HG03457 (cell line): ENCODE data around the gene AATK.

ENCODE experiments used
- ATAC-seq: cut with Tn5 transposase; IDR thresholded peaks from one replicate; pipeline ENCODE4 v1.9.1; 2021; ENCODE audit warnings: moderate number of reproducible peaks; ENCODE audit not compliant: unreplicated experiment

The AATK gene

DNA sequence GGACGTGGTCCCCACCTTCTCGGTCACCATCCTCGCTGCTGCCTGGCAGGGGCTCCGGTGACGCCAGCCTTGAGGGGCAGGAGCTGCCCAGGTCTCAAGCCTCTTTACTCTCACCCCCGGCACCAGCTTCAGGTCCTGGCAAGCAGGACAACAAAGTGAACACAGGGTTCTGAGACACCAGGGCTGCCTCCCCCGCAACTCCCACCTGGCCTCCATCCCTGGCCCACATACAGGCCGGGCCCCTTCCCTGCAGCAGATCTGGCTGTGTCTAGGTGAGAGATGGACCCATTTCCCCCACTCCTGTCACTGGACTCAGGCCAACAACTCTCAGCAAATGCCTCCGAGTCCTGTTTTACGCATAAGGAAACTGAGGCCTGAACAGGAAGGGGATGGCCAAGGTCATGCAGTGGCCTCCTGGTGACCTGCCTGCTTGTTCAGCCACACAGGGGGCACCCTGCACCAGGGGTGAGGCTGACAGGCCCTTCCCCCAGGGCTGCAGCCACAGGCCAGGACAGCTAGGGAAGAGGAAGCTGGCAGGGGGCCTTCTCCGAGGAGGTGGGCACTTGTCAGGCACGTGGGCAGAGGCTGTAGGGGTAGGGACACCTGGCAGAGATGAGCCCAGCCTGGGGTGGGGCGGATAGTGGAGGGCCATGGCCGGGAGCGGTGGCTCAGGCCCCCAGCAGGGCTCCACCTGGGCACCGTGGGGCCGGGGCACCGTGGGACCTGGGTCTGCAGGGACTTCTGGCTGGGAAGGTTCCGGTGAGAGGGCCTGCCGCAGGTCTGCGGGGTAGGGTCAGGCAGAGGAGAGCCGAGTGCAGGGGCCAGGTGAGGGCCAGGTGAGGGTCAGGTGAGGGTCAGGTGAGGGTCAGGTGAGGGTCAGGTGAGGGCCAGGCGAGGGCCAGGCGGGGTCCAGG lies 47.5 kb downstream of the AATK start:
- ATAC-seq: no peak

DNA sequence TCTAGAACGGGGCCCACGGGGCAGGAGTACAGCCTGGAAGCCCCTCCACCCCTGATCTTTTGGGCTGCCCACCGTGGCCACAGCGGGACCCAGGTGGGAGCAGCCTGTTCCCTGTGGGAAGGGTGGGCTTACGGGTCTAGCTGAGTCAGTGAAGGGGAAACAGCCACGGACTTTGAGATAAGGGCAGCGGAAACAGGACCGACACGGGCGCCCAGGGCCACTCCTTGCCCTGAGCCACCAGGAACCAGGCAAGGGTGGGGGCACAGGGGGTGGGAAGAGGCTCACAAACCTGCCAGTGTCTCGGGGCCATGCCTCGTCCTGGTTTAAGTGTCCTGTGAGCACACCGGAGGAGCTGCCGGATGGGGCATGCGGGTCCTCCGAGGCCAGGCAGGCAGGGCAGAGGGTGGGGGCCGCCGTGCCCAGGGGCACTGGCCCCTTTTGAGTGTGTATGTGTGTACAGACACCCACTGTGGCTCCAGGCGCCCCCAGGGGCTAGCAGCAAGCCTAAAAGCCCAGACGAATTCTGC lies 48.3 kb downstream of the AATK start:
- ATAC-seq: no peak

DNA sequence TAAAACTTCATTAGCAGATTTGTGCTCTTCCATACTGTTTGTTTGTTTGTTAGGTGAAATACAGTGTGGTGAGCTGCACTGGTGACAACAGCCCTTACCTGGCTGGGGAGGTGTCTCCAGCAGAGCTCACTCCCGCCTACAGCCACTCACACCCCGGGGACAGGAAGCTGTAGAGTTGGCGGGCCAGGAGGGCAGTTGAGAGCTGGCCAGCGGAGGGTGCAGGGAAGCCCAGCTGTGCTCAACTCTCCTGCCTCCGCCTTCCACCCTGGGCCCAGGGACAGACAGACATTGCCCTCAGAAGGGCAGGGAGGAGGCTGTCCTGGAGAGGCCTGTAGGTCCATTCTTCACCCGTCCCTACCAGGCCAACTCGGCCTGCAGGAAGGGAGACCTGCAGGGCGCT lies 49.3 kb downstream of the AATK start:
- ATAC-seq: no peak

DNA sequence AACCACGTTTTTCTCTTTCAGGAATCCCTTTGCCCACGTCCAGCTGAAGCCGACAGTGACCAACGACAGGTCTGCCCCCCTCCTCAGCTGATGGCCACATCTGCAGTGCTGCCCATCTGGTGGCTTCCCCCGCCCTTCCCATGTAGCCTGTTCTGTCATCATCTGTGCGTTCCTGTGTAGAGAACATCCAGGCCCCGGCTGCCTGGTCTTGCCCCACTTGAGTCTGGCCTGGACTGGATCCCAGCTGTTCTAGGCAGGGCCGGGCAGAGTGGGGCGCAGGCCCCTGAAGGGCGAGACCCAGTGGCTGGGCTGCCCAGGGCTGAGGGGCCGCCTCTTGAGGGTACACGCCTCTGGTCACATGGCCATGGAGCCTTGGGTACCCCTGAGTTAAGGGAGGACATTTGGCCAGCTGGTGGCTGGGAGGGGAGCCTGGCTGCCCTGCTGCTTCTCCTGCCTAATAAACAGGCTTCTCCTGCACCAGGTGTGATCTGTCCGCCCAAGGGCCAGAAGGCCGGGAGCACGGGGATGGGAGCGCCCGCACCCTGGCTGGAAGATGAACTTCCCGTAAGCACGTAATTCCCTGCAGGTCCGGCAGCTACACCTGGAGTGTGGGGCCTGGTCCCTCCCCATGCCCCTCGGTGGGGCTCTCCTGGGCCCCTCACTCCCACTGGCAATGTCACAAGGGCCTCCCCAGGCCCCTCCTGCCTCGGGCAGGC lies 50.1 kb downstream of the AATK start:
- no peak for ATAC-seq

DNA sequence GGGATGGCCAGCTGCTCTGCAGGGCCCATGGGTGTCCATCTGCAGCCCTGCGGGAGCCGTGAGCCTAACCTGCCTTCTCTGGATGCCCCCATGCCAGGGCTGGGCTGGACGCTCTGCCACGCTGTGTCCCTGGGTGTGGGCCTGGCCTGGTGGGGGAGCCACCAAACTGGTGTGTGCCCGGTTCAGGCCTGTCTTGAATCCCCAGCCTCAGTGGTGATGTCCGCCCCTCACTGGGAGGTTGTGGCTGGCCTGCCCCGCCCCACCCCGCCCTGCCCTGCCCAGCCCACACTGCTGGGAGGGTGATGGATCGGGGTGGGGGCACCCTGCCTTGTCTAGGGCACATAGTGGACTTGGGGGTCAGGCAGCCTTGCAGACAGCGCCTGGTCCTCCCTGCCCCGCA lies 50.8 kb downstream of the AATK start:
- ATAC-seq: no peak

DNA sequence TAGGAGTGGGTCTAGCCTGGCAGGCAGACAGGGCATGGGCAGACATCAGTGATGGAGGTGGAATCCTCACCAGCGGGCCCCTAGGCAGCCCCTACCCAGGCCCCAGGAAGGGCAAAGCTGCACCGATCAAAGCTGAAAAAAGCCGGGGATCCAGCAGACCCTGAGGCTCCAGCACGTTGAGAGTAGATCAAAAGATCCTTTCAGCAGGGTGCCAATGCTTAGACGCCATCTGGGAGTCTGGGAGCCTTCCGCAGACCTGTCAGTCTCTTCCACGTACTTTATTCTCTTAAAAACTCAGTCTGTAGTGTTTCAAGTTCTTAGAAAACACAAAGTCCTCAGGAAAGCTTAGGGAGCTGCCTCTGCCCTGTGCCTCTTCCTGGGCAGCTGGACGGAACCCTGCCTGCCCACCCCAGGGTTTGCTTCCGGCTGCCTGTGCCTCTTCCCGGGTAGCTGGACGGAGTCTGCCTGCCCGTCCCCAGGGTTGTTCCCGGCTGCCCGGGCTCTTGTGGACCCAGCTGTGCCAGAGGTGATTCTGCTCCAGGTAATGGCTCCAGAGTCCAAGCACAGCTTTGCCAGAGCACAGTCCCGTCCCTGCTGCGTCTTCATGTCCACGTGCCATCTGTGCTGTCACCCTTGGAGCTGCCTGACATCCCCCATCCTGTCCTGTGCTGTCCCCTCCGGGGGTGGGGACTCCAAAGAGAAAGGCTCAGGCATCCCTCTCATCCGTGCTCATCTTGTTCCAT lies 51.5 kb downstream of the AATK start:
- ATAC-seq: no peak

DNA sequence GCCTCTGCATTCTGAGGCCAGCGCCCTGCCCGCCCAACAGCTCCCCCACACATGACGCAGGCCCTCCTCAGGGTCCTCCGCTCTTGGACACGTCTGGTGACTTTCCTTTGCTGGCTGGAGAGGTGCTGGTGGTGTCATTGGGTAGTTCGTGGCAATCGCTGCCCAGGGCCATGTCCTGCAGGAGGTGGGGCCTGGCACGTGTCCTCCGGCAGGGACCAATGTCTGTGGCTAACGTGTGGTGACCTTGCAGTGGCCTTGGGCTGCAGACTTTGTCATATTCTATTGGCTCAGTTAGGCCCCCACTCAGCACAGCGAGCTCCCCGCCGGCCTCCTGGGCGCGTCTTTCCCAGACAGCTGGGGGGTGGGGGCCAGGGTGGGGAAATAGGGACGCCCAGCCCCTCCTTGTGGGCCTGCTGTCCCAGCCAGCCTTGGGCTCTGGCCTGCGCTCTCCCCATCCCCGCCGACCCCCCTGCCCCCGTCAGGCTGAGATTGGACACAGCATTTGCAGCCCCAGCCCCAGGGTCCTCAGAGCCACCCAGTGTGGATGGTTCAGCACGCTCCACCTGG lies 52.8 kb downstream of the AATK start:
- ATAC-seq: no peak

DNA sequence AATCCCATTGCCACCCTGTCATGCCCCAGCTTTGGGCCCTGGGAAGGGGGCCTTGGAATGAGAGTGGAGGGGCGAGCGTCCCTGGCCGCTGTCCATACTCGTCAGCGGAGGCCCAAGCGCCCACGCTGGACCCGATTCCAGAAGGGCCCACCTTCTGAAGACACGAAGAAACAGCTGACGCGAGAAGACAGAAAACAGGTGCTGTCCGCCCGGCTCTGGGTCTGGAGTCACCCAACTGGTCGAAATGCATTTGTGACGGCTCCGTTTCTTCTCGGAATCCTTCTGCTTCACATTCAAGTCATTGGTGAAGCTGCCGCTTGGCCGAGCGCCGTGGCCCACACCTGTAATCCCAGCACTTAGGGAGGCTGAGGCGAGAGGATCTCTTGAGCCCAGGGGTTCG lies 53.6 kb downstream of the AATK start:
- ATAC-seq: no peak

DNA sequence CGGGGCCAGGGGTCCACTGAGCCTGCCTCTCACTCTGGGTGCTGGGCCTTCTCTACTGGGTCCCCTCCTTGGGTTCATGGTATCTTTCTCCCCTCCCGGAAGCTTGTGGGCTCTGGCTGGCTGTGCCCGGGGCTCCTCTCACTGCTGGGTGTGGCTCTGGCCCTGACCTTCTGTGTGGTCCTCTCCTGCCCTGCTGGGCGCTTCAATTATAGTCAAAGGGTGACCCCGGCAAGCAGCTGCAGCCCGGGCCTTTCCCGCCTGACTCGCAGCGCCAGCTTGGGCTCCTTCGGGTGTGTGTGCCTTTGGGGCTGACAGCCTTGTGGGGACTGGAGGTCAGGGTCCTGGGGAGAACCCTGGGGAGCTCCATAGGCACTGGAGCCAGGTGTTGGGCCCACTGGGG lies 55.0 kb downstream of the AATK start:
- no peak for ATAC-seq

DNA sequence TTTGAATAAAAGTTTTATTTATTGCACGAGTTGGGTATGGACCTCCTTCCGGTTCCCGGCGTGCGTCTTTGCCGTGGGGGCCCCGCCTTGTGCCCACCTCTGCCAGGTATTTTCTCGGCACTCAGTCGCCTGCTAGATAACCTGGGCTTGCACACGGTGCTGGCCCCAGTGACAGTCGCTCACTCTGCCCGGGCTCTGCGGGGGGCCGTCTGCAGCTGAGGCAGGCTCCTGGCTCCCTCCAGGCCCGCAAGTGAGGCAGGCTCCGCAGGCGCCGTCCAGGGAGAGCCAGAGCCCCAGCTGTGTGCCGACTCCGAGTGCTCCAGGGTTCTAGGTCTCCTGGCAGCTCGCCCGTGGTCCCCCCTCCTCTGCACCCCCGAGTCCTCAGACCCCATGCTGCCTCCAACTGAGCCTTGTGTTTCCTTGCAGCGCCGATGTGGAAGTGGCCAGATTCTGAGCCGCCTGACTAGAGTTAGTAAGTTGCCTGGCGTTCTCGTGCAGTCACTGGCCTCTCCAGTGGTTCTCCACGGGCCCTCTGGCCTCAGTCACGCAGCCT lies 55.5 kb downstream of the AATK start:
- no peak for ATAC-seq

DNA sequence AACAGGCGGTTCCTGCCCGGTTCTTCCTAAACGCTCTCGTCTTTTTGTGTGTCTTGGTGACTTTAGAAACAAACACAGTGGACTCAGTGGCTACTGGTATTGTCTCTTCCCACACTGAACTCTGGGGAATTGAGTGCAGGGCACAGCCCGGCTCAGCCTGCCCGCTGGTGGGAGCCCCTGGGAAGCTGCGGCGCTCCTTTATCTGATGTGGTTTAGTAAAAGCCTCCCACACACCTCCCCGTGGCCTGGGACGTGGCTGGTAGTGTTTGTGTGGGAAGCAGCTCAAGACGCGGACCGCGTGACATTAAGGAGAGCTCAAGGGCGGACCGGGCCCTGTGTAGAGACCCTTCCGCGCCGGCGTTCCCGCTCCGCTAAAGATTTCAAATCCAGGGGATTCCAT lies 56.1 kb downstream of the AATK start:
- ATAC-seq: no peak

DNA sequence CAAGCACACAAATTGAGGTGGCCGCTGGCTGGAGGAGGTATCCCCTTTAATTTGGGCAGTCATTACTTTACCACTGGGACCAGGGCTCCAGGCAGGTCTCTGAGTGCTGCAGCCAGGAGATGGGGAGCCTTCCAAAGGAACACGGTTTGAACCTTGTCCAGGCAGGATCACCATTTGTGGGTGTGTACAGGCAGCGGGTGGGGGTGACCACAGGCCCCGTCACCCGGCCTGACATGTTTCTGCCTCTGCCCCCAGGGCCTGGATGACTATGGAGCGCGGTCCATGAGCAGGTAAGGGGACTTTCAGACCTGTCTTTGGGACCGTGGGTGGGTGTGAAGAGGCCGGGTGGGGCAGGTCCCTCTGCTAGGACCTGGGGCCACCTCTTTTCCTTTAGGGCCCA lies 57.8 kb downstream of the AATK start:
- ATAC-seq: no peak

DNA sequence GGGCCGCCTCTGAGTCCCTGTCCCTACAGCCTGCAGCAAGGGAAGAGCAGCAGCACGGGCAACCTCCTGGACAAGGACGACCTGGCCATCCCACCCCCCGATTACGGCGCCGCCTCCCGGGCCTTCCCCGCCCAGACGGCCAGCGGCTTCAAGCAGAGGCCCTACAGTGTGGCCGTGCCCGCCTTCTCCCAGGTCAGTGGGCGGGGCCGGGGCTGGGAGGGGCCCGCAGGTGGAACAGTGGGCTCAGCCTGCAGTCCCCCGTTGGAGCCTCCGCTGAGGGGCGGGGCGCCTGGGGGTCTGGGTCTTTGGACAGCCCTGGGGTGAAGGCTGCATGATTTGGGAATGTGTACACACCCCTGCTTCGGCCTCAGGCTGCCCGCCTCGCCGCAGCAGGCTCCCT lies 59.3 kb downstream of the AATK start:
- no peak for ATAC-seq

DNA sequence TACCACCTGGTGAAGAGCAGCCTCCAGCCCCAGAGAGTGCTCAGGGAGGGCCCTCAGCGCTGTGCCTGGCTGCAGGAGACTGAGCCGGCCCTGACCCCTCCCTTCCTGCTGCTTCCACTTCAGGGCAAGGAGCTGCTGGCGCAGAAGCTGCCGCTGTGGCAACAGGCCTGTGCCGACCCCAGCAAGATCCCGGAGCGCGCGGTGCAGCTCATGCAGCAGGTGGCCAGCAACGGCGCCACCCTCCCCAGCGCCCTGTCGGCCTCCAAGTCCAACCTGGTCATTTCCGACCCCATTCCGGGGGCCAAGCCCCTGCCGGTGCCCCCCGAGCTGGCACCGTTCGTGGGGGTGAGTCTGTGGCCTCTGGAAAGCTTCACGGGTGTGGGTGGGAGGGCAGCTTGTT lies 62.6 kb downstream of the AATK start:
- ATAC-seq: no peak

DNA sequence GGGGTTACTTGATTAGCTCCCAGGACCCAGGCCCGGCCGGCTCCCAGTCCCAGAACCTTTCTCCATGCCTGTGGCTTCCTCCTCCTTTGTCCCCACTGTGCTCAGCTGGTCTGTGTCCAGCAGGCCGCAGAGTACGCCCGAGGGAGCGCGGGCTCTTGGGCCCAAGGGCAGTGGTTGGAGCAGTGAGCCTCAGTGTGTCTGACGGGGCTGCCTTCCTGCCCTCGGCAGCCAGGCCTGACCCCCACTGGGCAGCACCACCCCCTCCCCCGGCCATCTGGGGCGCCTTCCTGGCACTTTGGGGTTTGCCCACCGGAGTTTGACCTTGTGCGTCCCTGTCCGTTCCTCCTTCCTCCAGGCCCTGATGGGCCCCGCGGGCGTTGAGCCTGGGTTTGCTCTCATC lies 63.2 kb downstream of the AATK start:
- ATAC-seq: no peak

DNA sequence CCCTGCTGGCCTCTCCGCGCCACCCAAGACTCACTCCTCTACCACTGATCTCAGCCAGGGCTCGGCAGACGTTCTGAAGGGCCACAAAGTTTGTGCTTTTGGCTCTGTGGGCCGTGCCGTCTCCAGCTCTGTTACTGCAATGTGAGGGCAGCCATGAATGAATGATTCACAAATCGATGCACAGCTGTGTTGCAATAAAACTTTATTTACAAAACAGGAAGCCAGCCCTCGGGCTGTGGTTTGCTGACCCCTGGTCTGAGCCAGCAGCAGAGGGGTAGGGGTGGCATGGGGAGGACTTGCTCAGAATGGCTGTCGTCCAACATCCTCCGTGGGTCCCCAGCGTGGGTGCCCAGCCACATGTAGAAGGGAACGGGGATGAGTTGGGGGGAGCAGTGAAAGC lies 63.7 kb downstream of the AATK start:
- ATAC-seq: no peak

DNA sequence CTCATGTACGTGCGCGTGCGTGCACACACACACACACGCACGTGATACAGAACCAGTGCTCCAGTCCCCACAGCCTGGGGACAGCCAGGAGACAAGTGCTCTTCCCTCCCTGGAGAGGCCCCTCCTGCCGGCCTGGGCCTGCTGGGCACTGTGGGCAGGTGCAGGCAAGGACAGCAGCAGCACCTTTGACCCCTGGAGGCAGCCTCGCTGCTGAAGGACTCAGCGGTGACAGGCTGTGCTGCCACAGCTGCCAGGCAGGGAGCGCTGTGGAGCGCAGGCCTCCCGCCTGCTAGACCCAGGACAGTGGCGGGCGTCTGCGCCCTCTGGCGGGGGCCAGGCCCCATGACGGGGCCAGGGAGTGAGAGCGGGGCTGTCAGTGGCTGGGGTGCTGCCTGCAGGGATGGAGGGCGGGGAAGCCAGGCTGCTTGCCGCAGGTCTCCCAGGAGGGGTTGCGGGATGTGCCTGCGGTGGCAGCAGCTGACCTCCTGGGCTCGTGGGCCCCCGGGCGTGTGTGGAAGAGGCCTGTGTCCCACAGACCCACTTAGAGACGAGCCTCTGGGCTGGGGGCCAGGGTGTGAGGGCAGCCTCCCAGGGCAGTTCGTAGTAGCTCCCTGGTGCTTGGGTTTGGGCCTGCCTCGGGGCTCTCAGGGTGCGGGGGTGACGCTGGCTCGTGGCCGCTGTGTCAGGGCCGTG lies 64.3 kb downstream of the AATK start:
- peak; percentile 80 for ATAC-seq

DNA sequence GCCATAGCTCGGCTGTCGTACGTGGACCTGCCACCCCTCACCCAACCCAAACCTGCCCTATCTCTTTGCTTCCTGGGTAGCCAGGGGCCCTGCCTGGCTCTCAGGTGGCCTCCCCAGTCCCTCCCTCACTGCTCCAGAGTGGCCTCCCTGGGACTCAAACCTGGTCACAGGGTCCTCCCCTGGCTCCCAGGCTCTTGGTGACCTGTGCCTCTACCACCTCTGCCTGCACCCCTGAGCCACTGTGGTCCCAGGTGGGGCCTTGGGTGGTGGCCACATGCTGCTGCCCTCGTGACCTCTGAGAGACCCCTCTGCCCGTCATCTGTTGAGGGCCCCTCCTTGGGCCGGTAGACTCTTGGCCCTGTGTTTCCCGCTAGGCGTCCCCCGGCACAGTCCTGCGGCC lies 65.4 kb downstream of the AATK start:
- no peak for ATAC-seq

DNA sequence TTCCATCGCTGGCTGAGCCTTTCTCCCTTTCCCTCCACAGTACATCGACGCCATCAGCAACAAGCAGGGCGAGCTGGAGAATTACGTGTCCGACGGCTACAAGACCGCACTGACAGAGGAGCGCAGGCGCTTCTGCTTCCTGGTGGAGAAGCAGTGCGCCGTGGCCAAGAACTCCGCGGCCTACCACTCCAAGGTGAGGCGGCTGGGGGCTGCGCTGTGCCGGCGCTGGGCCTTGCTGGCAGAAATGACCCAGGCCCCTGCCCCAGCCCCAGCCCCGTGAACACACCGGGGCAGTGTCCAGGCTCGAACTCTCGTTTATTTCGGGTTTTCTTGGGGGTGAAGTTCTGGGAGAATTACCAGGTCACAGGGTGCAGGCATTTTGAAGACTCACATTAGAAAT lies 66.1 kb downstream of the AATK start:
- ATAC-seq: no peak

DNA sequence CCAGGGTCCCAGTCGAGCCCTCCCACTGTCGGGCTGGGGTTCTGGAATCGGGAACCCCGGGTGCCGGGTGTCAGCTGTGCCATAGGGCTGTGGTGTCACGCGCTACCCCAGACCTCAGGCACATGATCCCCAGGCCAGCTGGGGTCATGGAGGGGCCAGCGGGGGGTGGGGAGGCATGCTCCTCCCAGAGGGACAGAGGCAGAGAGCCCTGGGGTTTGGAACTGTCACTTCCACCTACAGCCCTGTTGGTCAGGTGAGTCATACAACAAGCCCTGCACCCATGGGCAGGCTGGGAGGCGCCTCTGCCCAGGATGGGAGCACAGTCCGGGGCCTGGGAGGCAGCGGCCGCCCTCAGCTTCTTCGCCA lies 68.1 kb downstream of the AATK start:
- ATAC-seq: no peak
